H1 (cell line): ENCODE results near the gene TMEM244. TPM values are rescaled to one million over a fixed set of nuclear protein-coding genes. Genes with fewer than 3 reads are reported as not detected.

ENCODE experiments used
- CTCF ChIP-seq, 3 experiments: IDR thresholded peaks; 1 replicate in 2 of 3; 2 replicates in 1 of 3; pipeline versions ENCODE4 v1.5.1 to v1.6.1; 2011; ENCODE audit warnings: low read length in 3 of 3, mild to moderate bottlenecking in 3 of 3, inconsistent platforms in 2 of 3, low read depth in 1 of 3, moderate library complexity in 1 of 3; ENCODE audit not compliant: insufficient read depth in 1 of 3; ENCODE audit errors: control extremely low read depth in 1 of 3
- KDM4A ChIP-seq: IDR thresholded peaks from one replicate; pipeline ENCODE4 v1.7.1; 2012; ENCODE audit warnings: low read depth, mild to moderate bottlenecking, moderate library complexity, low read length, inconsistent platforms; ENCODE audit not compliant: severe bottlenecking
- NANOG ChIP-seq: IDR thresholded peaks from 2 replicates; pipeline ENCODE4 v1.6.1; 2011; ENCODE audit warnings: low read length, low read depth, mild to moderate bottlenecking, inconsistent platforms; ENCODE audit not compliant: insufficient read depth, poor library complexity, severe bottlenecking
- RAD21 ChIP-seq, 2 experiments: IDR thresholded peaks in 1 of 2; conservative IDR thresholded peaks in 1 of 2; 2 replicates each; pipeline ENCODE4 v1.6.1; 2011; ENCODE audit warnings: low read depth in 2 of 2, low read length in 2 of 2, improper control_type of control experiment in 1 of 2, inconsistent platforms in 1 of 2, mild to moderate bottlenecking in 1 of 2, moderate library complexity in 1 of 2
- RXRA ChIP-seq: IDR thresholded peaks from 2 replicates; pipeline ENCODE4 v1.6.1; 2011; ENCODE audit warnings: low read depth, mild to moderate bottlenecking, low read length, moderate library complexity; ENCODE audit not compliant: insufficient read depth
- polyA plus RNA-seq, 7 experiments: library from polyadenylated mRNA; depleted of rRNA in 3 of 7; stranded (reverse) in 5 of 7; unstranded in 2 of 7; fragments of >200 nt in 5 of 7; fragments of 200-250 nt in 2 of 7; gene quantifications; 1 replicate in 5 of 7; 2 replicates in 1 of 7; 4 replicates in 1 of 7; pipeline versions ENCODE4 v1.2.1 to v1.2.3, GENCODE V29; 2011 to 2013; ENCODE audit warnings: missing spikeins in 2 of 7, mixed read lengths in 2 of 7
- total RNA-seq: library from RNA; stranded (reverse); fragmentation: NEBNext Ultra II Directional; extraction: Animal tissue kit (Norgen Biotek cat#: 25700); gene quantifications from 2 replicates; pipeline ENCODE4 v1.2.1, GENCODE V29; 2021

Gene TMEM244
- total and polyA plus RNA-seq, 2 of the 8 experiments (the other 6 are each of a cell fraction or from before 2014, with no cell fraction given), result not detected

DNA sequence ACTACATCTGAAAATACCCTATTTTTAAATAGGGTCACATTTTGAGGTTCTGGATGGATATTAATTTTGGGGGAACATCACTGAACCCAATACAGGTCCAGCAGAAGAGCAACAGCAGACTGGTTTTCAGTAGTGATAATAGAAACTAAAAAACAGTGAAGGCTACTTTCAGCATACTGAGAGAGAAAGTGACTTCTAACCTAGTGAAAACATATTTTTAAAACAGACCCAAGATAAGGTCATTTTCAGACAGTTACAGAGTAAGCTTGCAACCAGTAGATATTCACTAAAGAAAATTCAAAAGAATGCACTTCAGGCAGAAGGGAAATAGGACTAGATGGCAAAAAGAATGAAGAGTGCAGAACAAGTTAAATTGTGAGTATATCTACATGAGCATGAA lies 42.0 kb upstream of the TMEM244 start (continued):
- TF ChIP-seq CTCF (IDR thresholded peaks at IDR 0.05; ENCODE audit: control extremely low read depth in 1 of 3, insufficient read depth in 1 of 3, low read depth in 1 of 3, low read length in 3 of 3) (no peak), RAD21 (IDR thresholded peaks at IDR 0.05 in 1 of 2, conservative IDR thresholded peaks at IDR 0.05 in 1 of 2; ENCODE audit: low read depth in 2 of 2, low read length in 2 of 2) (no peak), KDM4A (no peak), RXRA (no peak), NANOG (no peak)
